ENCODE data around the gene SARDH.

The SARDH gene

DNA sequence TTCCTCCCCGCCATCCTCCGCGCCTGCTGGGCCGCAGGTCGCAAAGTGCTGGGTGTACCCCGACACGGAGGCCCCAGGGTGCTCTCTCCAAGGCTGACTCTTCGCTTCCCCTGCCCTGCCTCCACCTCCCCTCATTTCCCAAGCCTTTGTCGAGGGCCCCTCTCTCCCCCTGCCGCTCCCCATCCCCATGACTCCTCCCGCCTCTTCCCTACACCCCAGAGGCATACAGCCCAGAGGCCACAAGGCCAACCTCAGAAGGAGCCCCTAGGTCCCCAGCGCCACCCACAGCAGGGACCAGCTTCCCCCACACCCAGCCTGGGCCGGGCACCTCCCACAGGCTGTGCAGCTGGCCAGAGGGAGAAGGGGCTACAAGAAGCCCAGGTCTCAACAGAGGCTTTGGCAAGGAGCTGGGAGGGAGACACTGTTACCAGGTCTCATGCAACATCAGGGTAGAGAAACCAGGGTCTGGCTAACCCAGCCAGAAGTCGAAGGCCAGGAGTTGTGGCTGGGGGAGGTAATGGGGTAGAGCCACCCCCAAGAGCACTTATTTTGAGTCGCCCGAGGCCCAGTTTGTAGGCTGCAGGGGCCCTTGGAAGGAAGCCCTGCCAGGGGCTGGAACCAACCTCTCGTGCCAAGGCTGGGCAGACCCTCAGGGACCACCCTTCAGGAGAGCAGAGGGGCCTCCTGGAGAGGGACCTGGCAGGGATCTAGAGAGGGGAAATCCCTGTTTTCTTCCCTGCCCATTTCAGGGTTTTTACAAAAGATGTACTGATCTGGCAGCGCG is 24.5 kb upstream of the SARDH start:
- Histone ChIP-seq H4K20me1 (ENCODE audit: insufficient read depth, low read length) (no peaks in the 10 kb centered on the region), H3F3A (ENCODE audit: insufficient read depth, low read length) (no peaks in the 10 kb centered on the region), H3K4me1 (ENCODE audit: insufficient read depth, low read length, severe bottlenecking) (no peaks in the 10 kb centered on the region), H2AFZ (ENCODE audit: low read length) (no peak overlapping the region), H3K4me3 (ENCODE audit: low read depth, low read length, poor library complexity, severe bottlenecking) (no peak overlapping the region), H3K9ac (ENCODE audit: low read length) (no peak overlapping the region), H3K27ac (ENCODE audit: low read depth, low read length, poor library complexity, severe bottlenecking) (no peak overlapping the region), H3K27me3 (ENCODE audit: insufficient read depth, low read length) (no peaks in the 10 kb centered on the region), H3K79me2 (ENCODE audit: insufficient read depth, low read length) (no peaks in the 10 kb centered on the region), H3K4me2 (ENCODE audit: low read length) (no peak overlapping the region), H3K9me3 (ENCODE audit: low read length) (0 out of 2 replicates have a peak, but pooled peaks cover 2% of the 10 kb centered on the region), H3K36me3 (ENCODE audit: insufficient read depth, low read length) (no peaks in the 10 kb centered on the region), H3K9me2 (ENCODE audit: low read depth, low read length) (no peaks in the 10 kb centered on the region)
- no peak for TF ChIP-seq CTCF (IDR thresholded peaks at IDR 0.05; ENCODE audit: low read length)

- H4K20me1 ChIP-seq (ENCODE audit: insufficient read depth, low read length) = no peaks in the 10 kb centered on the region
- H3K79me2 ChIP-seq (ENCODE audit: insufficient read depth, low read length) = no peaks in the 10 kb centered on the region
- H3K9ac ChIP-seq (ENCODE audit: low read length) = no peak overlapping the region
- H3K4me3 ChIP-seq (ENCODE audit: low read depth, low read length, poor library complexity, severe bottlenecking) = no peak overlapping the region
- no peaks in the 10 kb centered on the region for H3K9me3 ChIP-seq (ENCODE audit: low read length)
- no peak overlapping the region for H3K27ac ChIP-seq (ENCODE audit: low read depth, low read length, poor library complexity, severe bottlenecking)
- H3K9me2 ChIP-seq (ENCODE audit: low read depth, low read length) = no peaks in the 10 kb centered on the region
- H3K4me2 ChIP-seq (ENCODE audit: low read length) = no peak overlapping the region
- no peak for TF ChIP-seq CTCF (IDR thresholded peaks at IDR 0.05; ENCODE audit: low read length)
- no peak for TF ChIP-seq EZH2 (IDR thresholded peaks at IDR 0.05; ENCODE audit: borderline replicate concordance, low read length)
- no peaks in the 10 kb centered on the region for H3K36me3 ChIP-seq (ENCODE audit: insufficient read depth, low read length)
- H3F3A ChIP-seq (ENCODE audit: insufficient read depth, low read length) = no peaks in the 10 kb centered on the region
- no peak overlapping the region for H2AFZ ChIP-seq (ENCODE audit: low read length)
- H3K27me3 ChIP-seq (ENCODE audit: insufficient read depth, low read length) = no peaks in the 10 kb centered on the region
- no peaks in the 10 kb centered on the region for H3K4me1 ChIP-seq (ENCODE audit: insufficient read depth, low read length, severe bottlenecking)
These were observed 23.6 kb upstream of the SARDH start for GRCh38 chr9:133761641-133762248.

- H3K4me3 ChIP-seq (ENCODE audit: low read depth, low read length, poor library complexity, severe bottlenecking) = no peak overlapping the region
- H3K9ac ChIP-seq (ENCODE audit: low read length) = no peak overlapping the region
- H3F3A ChIP-seq (ENCODE audit: insufficient read depth, low read length) = no peaks in the 10 kb centered on the region
- H3K27ac ChIP-seq (ENCODE audit: low read depth, low read length, poor library complexity, severe bottlenecking) = no peak overlapping the region
- no peaks in the 10 kb centered on the region for H3K9me2 ChIP-seq (ENCODE audit: low read depth, low read length)
- no peak overlapping the region for H3K4me2 ChIP-seq (ENCODE audit: low read length)
- H2AFZ ChIP-seq (ENCODE audit: low read length) = no peak overlapping the region
- no peaks in the 10 kb centered on the region for H3K27me3 ChIP-seq (ENCODE audit: insufficient read depth, low read length)
- H3K36me3 ChIP-seq (ENCODE audit: insufficient read depth, low read length) = no peaks in the 10 kb centered on the region
- no peaks in the 10 kb centered on the region for H3K9me3 ChIP-seq (ENCODE audit: low read length)
- H3K4me1 ChIP-seq (ENCODE audit: insufficient read depth, low read length, severe bottlenecking) = no peaks in the 10 kb centered on the region
- no peaks in the 10 kb centered on the region for H3K79me2 ChIP-seq (ENCODE audit: insufficient read depth, low read length)
- no peak for TF ChIP-seq CTCF (IDR thresholded peaks at IDR 0.05; ENCODE audit: low read length)
- no peak for TF ChIP-seq EZH2 (IDR thresholded peaks at IDR 0.05; ENCODE audit: borderline replicate concordance, low read length)
- H4K20me1 ChIP-seq (ENCODE audit: insufficient read depth, low read length) = no peaks in the 10 kb centered on the region
These were observed 22.6 kb upstream of the SARDH start for GRCh38 chr9:133760713-133761290.
